Epithelial cell of umbilical artery (primary cell): ENCODE measurements around the gene ZNF366. TPM values are rescaled to one million over a fixed set of nuclear protein-coding genes. Genes with fewer than 3 reads are reported as not detected.

Source experiments
- total RNA-seq: library from RNA; depleted of rRNA; stranded (reverse); fragments of >200 nt; gene quantifications from 2 replicates; pipeline ENCODE4 v1.2.3, GENCODE V29; 2014

The ZNF366 gene, protein sequence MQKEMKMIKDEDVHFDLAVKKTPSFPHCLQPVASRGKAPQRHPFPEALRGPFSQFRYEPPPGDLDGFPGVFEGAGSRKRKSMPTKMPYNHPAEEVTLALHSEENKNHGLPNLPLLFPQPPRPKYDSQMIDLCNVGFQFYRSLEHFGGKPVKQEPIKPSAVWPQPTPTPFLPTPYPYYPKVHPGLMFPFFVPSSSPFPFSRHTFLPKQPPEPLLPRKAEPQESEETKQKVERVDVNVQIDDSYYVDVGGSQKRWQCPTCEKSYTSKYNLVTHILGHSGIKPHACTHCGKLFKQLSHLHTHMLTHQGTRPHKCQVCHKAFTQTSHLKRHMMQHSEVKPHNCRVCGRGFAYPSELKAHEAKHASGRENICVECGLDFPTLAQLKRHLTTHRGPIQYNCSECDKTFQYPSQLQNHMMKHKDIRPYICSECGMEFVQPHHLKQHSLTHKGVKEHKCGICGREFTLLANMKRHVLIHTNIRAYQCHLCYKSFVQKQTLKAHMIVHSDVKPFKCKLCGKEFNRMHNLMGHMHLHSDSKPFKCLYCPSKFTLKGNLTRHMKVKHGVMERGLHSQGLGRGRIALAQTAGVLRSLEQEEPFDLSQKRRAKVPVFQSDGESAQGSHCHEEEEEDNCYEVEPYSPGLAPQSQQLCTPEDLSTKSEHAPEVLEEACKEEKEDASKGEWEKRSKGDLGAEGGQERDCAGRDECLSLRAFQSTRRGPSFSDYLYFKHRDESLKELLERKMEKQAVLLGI
- total RNA-seq: 0.97 and 2.6 TPM in 2 replicates

GRCh38 chr5:72507231-72507906 lies at the start of gene ZNF366:
Gene ZNF366, minus strand, starts transcription at chr5:72507410. Its CDS starts 45,914 bp downstream, at chr5:72461496.

Other genes starting within 250 kb of the ZNF366 start
- 87.7 and 90.7 TPM in 2 replicates for gene MRPS27, start 187.2 kb downstream of the ZNF366 start, total RNA-seq
- 4.2 and 12.5 TPM in 2 replicates for gene PTCD2, start 187.0 kb downstream of the ZNF366 start, total RNA-seq